T1000 (cell line): ENCODE results near the gene FAM229B.
"Not testable (repeated sequence)": the region's sequence is repeated elsewhere in the genome, so short reads cannot be mapped to it uniquely, and the experiment has no call there.

ENCODE experiments used
- DNase-seq: peaks from one replicate; lab custom pipeline; 2025; ENCODE audit warnings: mixed read lengths; lab: John Stamatoyannopoulos, UW

FAM229B gene

GRCh38 chr6:112065426-112065986 is 21.9 kb upstream of the FAM229B start:
- DNase-seq: no peak

DNA sequence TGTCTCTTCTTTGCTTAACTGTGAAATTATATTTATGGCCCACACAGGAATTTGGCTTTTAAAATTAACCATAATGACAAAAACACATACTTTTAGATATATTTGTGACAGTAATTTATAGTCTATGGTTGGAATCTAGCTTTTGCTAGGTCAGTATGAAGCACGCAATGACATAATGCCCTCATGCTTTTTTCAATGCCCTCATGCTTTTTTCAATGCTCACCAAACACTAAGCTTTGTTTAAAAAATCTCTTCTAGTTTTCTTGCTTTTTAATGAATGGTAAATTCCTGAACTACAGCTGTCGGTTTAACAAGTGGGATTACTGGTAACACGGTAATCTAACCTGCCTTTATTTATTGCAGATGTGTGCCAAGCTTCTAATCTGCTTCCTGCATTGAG is 20.8 kb upstream of the FAM229B start:
- no peak for DNase-seq

GRCh38 chr6:112081569-112081968 is 5.8 kb upstream of the FAM229B start:
- DNase-seq: no peak

- DNase-seq: no peak
Observed at GRCh38 chr6:112085286-112086065, 1.9 kb upstream of the FAM229B start.

- DNase-seq: no peak
Observed at GRCh38 chr6:112086744-112087135, 651 bp upstream of the FAM229B start.

GRCh38 chr6:112087916-112088315 is 525 bp downstream of the FAM229B start:
- DNase-seq: no peak

- no peak for DNase-seq
Observed at GRCh38 chr6:112096901-112097300, 9.5 kb downstream of the FAM229B start.

DNA sequence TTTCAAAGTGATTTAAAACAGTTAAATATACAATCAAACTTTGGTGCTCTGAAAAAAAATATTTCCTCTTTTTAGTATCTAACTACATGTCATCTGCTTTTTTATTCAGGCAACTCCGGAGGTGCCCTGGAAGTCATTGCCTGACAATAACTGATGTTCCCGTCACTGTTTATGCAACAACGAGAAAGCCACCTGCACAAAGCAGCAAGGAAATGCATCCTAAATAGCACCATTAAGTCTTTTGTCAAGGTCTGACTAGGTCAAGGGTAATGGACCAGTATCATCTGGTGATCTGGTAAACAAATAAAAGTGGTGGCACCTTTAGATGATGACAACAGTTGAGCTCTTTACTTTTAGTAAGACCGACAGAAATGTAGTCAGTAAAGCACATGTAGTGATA is 13.2 kb downstream of the FAM229B start:
- no peak for DNase-seq

DNA sequence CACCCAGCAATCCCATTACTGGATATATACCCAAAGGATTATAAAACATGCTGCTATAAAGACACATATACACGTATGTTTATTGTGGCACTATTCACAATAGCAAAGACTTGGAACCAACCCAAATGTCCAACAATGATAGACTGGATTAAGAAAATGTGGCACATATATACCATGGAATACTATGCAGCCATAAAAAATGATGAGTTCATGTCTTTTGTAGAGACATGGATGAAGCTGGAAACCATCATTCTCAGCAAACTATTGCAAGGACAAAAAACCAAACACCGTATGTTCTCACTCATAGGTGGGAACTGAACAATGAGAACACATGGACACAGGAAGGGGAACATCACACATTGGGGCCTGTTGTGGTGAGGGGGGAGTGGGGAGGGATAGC is 18.6 kb downstream of the FAM229B start:
- DNase-seq: not testable (repeated sequence)

DNA sequence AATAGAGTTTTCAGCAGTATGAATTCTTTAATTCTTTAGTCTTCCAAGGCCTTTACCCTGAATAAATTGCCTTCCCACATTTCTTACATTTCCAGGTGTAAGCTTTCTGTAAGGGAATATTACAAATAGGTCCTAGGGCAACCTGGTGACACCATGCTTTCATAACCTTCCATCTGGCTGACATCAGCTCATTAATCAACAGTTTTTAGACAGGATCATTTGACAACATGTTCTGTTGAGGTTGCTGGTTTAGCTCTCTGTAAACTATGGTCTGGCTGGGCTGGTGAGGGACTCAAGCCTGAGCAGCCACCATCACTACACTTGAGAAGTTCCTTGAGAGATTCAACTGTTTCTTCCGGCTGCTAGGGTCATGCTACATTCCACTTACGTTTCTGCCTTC is 19.2 kb downstream of the FAM229B start:
- DNase-seq: no peak

GRCh38 chr6:112109262-112109661 is 21.9 kb downstream of the FAM229B start:
- no peak for DNase-seq

DNA sequence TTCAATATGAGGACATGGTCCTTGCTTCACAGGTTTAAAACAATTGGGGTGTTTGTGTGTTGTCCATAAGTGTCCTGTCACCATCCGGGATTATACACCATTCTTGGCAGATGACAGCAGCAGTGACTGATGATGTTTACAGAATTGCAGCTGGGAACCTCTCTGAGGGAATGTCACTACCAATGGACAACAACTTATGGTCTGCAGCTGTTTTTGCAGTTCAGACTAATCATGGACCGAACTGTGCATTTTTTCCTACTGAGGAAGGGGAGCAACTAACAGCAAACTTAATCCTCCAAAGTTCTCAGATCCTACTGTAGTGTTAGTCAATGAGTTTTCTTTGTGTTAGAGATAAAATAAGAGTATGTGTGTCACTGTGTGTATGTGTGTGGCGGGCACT is 26.0 kb downstream of the FAM229B start:
- no peak for DNase-seq

GRCh38 chr6:112113918-112114317 is 26.5 kb downstream of the FAM229B start:
- no peak for DNase-seq

DNA sequence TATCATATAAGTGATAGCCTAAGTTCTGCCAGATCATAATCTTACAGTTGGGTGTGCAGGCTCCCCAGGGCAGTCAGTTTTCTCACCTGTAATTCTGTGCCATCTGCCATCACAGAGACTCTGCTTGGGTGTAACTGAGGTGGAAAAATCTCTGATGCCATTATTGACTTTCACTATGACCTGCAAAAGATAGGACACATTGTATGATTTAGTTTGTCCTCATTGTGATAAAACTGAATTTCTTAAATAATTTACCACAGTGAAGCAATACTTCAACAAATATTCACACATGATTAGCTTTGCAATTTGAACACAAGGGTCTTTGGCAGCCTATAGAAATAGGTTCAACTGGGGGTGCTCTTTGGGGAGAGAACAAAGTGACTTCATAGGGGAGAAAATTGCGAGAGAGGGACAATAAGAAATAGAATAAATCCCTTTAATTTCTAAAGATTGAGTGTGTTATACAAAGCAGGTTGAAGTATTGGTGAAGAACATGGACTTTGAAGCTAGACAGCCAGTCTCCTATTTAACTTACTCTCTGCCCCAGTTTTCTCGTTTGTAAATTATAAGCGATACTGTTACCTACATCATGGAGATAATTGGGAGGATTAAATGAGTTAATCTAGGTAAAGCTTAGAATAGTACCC is 27.3 kb downstream of the FAM229B start:
- no peak for DNase-seq

DNA sequence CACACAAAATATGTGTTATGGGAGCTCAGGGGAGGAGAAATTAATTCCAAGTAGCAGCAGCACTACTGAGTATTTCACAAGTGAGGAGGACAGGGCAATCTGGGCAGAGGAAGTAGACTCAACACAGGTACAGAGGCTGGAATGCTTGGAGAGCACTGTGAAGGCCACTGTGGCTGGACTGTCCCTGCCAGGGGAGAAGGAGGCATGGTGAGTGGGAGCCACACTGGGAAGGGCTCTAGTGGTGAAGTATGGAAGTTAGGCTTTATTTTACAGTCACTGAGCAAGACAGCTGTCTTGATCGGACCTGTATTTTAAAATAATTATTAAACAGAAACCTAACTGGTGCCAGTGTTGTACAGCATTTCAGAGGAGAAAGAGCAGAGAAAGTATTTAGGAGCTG is 28.8 kb downstream of the FAM229B start:
- DNase-seq: no peak

DNA sequence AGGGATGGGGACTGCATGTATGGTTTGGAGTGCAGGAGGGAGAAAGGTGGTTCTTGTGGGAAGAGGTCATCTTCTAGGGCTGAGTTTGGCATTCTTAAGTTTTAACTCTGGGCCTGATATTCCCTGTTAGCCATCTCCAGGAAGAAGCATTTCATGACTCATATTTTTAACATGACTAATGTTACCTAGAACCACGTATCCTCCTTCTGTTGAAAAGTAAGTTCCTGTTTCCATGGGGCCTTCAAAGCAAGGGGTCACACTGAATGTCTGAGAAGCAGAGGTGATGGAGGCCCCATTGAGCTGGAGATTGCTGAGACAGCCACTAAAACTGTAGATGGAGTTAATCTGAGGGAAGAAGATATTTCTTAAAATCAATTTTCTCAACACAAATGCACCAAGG is 30.2 kb downstream of the FAM229B start:
- no peak for DNase-seq

DNA sequence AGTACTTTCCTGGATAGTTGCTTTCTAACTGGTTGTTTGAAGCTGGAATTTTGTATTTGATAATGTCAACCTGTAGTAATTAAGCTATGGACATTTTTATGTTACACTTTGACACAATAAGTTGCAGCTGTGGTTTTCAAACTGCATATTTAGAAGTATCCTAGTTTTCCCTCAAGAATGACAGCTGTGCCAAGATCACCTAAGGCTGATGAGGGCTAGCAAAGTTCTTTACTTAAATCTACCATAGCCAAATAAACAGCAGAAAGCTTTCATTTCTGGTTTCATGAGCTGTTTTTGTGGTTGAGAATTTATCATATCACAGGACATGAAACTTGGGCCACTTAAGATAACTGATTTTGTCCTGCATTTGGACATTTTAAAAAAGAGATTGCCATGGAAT is 30.6 kb downstream of the FAM229B start:
- DNase-seq: no peak

GRCh38 chr6:112122756-112123155 is 35.4 kb downstream of the FAM229B start:
- DNase-seq: no peak

DNA sequence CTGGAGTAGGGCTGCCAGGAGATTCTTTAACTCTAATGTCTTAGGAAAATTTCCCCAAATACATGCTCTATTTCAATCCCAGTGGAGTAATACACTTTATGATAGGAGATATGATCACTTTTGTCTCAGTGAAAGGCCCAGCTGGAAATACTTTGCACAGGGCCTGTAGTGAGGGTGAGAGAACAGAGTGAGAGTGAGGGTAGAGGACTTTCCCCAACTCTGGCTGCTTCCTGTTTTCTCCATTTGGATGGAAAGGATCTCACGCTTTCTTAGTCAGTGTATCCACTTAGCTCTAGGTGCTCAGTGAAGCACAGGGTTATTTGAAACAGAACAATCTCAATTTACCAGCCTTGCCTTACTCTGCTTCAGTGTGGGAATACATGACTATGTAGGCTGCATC is 36.6 kb downstream of the FAM229B start:
- DNase-seq: no peak

GRCh38 chr6:112128208-112128607 is 40.8 kb downstream of the FAM229B start:
- no peak for DNase-seq

GRCh38 chr6:112130878-112131277 is 43.5 kb downstream of the FAM229B start:
- no peak for DNase-seq

DNA sequence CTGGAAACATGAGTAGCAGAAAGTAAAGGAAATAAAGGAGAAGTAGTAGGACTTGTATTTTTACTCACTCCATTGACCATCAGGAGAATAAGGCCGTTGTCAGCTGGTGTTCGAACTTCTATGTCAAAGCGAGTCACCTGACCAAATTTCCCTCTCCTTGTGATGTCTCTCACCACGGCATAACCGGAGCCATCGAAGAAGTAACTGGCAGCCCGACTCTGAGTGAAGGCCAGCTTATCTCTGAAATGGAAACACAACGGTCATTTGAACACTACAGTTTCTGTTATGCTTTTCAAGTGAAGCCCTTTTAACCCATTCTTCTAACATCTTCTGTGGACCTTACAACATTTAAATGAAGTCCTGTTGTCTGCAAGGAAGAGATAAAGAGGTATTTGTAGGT is 51.7 kb downstream of the FAM229B start:
- no peak for DNase-seq

DNA sequence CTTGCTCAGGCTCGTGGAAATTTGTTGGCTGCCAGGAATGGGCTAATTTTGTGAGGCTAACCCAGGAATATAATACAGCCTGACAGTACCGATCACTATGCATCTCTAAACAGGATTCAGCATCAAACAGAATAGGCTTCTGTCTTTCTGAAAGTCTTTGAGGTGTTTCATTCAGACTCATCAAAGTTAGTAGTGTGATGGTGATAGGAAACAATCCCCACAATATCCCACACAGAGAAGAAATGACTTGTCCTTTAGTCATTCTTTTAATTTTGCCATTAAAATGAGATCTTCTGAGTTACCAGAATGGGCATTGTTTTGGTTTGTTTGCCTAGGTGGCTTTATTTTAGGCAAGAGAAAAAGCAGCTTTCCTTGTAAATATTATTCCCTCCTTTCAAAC is 54.3 kb downstream of the FAM229B start:
- no peak for DNase-seq
